CD4-positive, alpha-beta T cell (primary cell): ENCODE measurements around the gene CD37. TPM values are rescaled to one million over a fixed set of nuclear protein-coding genes. Genes with fewer than 3 reads are reported as not detected.
"Not testable (repeated sequence)": the region's sequence is repeated elsewhere in the genome, so short reads cannot be mapped to it uniquely, and the experiment has no call there.

ENCODE experiments used
- ATAC-seq: fragments of 200-7000 bp; cut with Tn5 transposase; one replicate; pipeline ENCODE4 v1.10.0; 2022; ENCODE audit warnings: mild to moderate bottlenecking; ENCODE audit not compliant: poor library complexity
- CTCF ChIA-PET: fragments of 350-600 bp; sonication (Branson Sonifier 250); formaldehyde crosslinking; loops from one replicate; lab custom pipeline; 2021; ENCODE audit warnings: antibody characterized with exemption, inconsistent platforms; lab: Charles Lee
- POLR2A ChIA-PET: fragments of 350-600 bp; sonication (Branson Sonifier 250); formaldehyde crosslinking; loops from one replicate; lab custom pipeline; 2021; ENCODE audit warnings: antibody characterized with exemption, inconsistent platforms; lab: Charles Lee
- DNase-seq, 14 experiments: peaks; one replicate each; pipeline ENCODE4 v3.0.0-alpha.2; 2013 to 2020; ENCODE audit warnings: mixed read lengths in 2 of 14
- H3K27ac ChIP-seq, 2 donors: one replicate each; pipeline versions ENCODE4 v1.5.1 to v1.7.0; 2013; ENCODE audit warnings: low read length in 2 of 2, low read depth in 1 of 2, mild to moderate bottlenecking in 1 of 2
- H3K27me3 ChIP-seq, 2 experiments: 1 replicate in 1 of 2; 2 replicates in 1 of 2; pipeline versions ENCODE4 v1.6.1 to v1.7.0; 2013; ENCODE audit warnings: low read length in 2 of 2, control low read depth in 1 of 2, mild to moderate bottlenecking in 1 of 2, moderate library complexity in 1 of 2; ENCODE audit not compliant: insufficient read depth in 2 of 2, control insufficient read depth in 1 of 2
- H3K36me3 ChIP-seq: one replicate; pipeline ENCODE4 v1.6.1; 2013; ENCODE audit warnings: low read length, control low read depth; ENCODE audit not compliant: insufficient read depth
- H3K4me1 ChIP-seq: one replicate; pipeline ENCODE4 v1.6.1; 2013; ENCODE audit warnings: low read length, control low read depth; ENCODE audit not compliant: insufficient read depth
- H3K4me3 ChIP-seq: one replicate; pipeline ENCODE4 v1.5.1; 2013; ENCODE audit warnings: mild to moderate bottlenecking, low read length, moderate library complexity
- H3K9me3 ChIP-seq, 2 experiments: 1 replicate in 1 of 2; 2 replicates in 1 of 2; pipeline versions ENCODE4 v1.6.1 to v1.7.0; 2013; ENCODE audit warnings: low read length in 2 of 2, mild to moderate bottlenecking in 2 of 2, control low read depth in 1 of 2, moderate library complexity in 1 of 2; ENCODE audit not compliant: control insufficient read depth in 1 of 2, insufficient read depth in 1 of 2
- H3K27ac Mint-ChIP-seq: one replicate; pipeline ENCODE4 v1.8.0; 2020; ENCODE audit warnings: mixed read lengths
- H3K27me3 Mint-ChIP-seq: one replicate; pipeline ENCODE4 v1.8.0; 2021; ENCODE audit warnings: mixed read lengths
- H3K36me3 Mint-ChIP-seq: one replicate; pipeline ENCODE4 v1.8.0; 2021; ENCODE audit warnings: low read depth, mixed read lengths
- H3K4me1 Mint-ChIP-seq: one replicate; pipeline ENCODE4 v1.8.0; 2021; ENCODE audit warnings: low read depth, mixed read lengths
- H3K4me3 Mint-ChIP-seq: one replicate; pipeline ENCODE4 v1.8.0; 2020; ENCODE audit warnings: mild to moderate bottlenecking, mixed read lengths
- H3K9me3 Mint-ChIP-seq: one replicate; pipeline ENCODE4 v1.8.0; 2020; ENCODE audit warnings: mixed read lengths
- intact Hi-C, 2 experiments: fragments of 100-400 bp; cut with DNase I in 1 of 2; cut with micrococcal nuclease in 1 of 2; formaldehyde crosslinking; loops; one replicate each; pipeline versions ENCODE4 v1.15.1 to v1.9.0; 2023 to 2025; cut with DNase I, micrococcal nuclease
- total RNA-seq, 174 experiments: library from RNA in 2 of 174; stranded (reverse) in 2 of 174; gene quantifications; one replicate each; pipeline ENCODE4 v1.2.3 and lab custom pipeline; 2021 to 2026
- TF ChIP-seq, protein P1 (sequence below): fragments of 200-600 bp; IDR thresholded peaks from one replicate; pipeline ENCODE4 v1.8.0; 2022; ENCODE audit warnings: antibody characterized with exemption, mild to moderate bottlenecking

Gene CD37
- total RNA-seq, 2 experiments from 2014 or later, result 329 to 350 TPM

DNA sequence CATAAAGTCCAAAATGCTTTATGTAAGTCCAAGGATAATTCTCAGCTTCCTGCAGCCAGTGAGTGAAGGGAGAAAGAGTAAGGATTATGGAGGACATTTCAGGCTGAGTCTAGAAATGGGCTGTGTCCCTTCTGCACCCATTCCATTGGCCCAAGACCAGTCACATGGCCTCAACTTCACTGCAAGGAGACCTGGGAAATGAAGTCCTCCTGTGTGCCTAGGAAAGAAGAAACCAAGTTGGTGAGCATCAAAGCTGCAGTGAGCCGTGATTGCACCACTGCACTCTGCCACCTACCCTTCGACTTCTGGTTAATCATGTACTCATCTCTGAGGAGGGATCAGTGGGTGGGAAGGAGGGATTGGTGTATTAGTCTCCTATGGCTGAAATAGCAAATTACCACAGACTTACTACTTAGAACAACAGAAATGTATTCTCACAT, 3.6 kb upstream of the CD37 start:
- no peaks in the 10 kb centered on the region for H3K9me3 ChIP-seq
- ChIA-PET CTCF (interaction anchor here (1.0 kb wide), 1 partner anchor 31 kb away, joined by 3 read pairs; no protein-coding TSS in a partner anchor), POLR2A (interaction anchor here (0.6 to 1.0 kb wide), 3 partner anchors 10 to 264 kb away, joined by 3 read pairs; partner anchors contain the start of gene PRR12)
- H3K27me3 Mint-ChIP-seq, result no peaks in the 10 kb centered on the region
- H3K27ac ChIP-seq, result no peak overlapping the region
- TF ChIP-seq, protein P1, sequence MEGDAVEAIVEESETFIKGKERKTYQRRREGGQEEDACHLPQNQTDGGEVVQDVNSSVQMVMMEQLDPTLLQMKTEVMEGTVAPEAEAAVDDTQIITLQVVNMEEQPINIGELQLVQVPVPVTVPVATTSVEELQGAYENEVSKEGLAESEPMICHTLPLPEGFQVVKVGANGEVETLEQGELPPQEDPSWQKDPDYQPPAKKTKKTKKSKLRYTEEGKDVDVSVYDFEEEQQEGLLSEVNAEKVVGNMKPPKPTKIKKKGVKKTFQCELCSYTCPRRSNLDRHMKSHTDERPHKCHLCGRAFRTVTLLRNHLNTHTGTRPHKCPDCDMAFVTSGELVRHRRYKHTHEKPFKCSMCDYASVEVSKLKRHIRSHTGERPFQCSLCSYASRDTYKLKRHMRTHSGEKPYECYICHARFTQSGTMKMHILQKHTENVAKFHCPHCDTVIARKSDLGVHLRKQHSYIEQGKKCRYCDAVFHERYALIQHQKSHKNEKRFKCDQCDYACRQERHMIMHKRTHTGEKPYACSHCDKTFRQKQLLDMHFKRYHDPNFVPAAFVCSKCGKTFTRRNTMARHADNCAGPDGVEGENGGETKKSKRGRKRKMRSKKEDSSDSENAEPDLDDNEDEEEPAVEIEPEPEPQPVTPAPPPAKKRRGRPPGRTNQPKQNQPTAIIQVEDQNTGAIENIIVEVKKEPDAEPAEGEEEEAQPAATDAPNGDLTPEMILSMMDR, result no peak
- H3K36me3 ChIP-seq, result peaks cover 8% of the 10 kb centered on the region
- H3K9me3 Mint-ChIP-seq, result no peaks in the 10 kb centered on the region
- no peak overlapping the region for H3K4me3 ChIP-seq
- ATAC-seq (peak; percentile 72), DNase-seq (peak; percentile 33 to 88 (median 49))
- no peaks in the 10 kb centered on the region for H3K27me3 ChIP-seq
- H3K4me1 ChIP-seq, result peaks cover 63% of the 10 kb centered on the region
- peak overlapping the region; percentile 72 for H3K4me3 Mint-ChIP-seq
- H3K36me3 Mint-ChIP-seq, result peaks cover 66% of the 10 kb centered on the region
- peak overlapping the region; percentile 93 for H3K27ac Mint-ChIP-seq
- intact Hi-C loops, result loop anchor here in 1 of 2 experiments (5.0 kb wide), 1 partner anchor 111 kb away; the partner anchor contains the start of gene SLC17A7
- H3K4me1 Mint-ChIP-seq, result peaks cover 79% of the 10 kb centered on the region

- not testable (repeated sequence) for H3K9me3 ChIP-seq
- peak overlapping the region; percentile 93 for H3K27ac Mint-ChIP-seq
- intact Hi-C loops, result loop anchor here in 1 of 2 experiments (5.0 kb wide), 1 partner anchor 109 kb away; the partner anchor contains the start of gene SLC17A7
These were observed 2.4 kb upstream of the CD37 start for GRCh38 chr19:49332691-49333417.

GRCh38 chr19:49333418-49333805, 1.8 kb upstream of the CD37 start:
- H3K36me3 Mint-ChIP-seq, result peaks cover 72% of the 10 kb centered on the region

More at GRCh38 chr19:49332691-49333417, 2.4 kb upstream of the CD37 start:
- peaks cover 72% of the 10 kb centered on the region for H3K4me1 ChIP-seq
- peaks cover 86% of the 10 kb centered on the region for H3K4me1 Mint-ChIP-seq
- H3K36me3 ChIP-seq, result peaks cover 20% of the 10 kb centered on the region
- not testable (repeated sequence) for ATAC-seq, H3K27me3 ChIP-seq, DNase-seq, H3K27me3 Mint-ChIP-seq, H3K4me3 ChIP-seq, H3K9me3 Mint-ChIP-seq
- peak overlapping the region; percentile 91 for H3K4me3 Mint-ChIP-seq
- ChIA-PET POLR2A (interaction anchor here (1.1 to 1.6 kb wide), 3 partner anchors 12 to 23 kb away, joined by 3 to 4 read pairs (median 4); no protein-coding TSS in a partner anchor), CTCF (interaction anchor here (1.7 kb wide), 1 partner anchor 137 kb away, joined by 4 read pairs; no protein-coding TSS in a partner anchor)
- peak overlapping the region; percentile 87 for H3K27ac ChIP-seq
- H3K36me3 Mint-ChIP-seq, result peaks cover 72% of the 10 kb centered on the region

More at GRCh38 chr19:49333418-49333805, 1.8 kb upstream of the CD37 start:
- H3K4me3 ChIP-seq, result peak overlapping the region; percentile 74
- no peaks in the 10 kb centered on the region for H3K9me3 ChIP-seq
- CTCF ChIA-PET, result interaction anchor here (1.7 kb wide), 1 partner anchor 137 kb away, joined by 4 read pairs; no protein-coding TSS in a partner anchor
- no peaks in the 10 kb centered on the region for H3K27me3 ChIP-seq
- H3K27ac ChIP-seq, result peak overlapping the region; percentile 87
- DNase-seq (peak in 2 of 14 experiments; percentile 17 to 23), ATAC-seq (no peak)
- TF ChIP-seq, protein P1, result no peak
- Mint-ChIP-seq H3K27ac (peak overlapping the region; percentile 93), H3K4me1 (peaks cover 83% of the 10 kb centered on the region), H3K27me3 (no peaks in the 10 kb centered on the region), H3K4me3 (peak overlapping the region; percentile 91), H3K9me3 (no peaks in the 10 kb centered on the region)
- H3K4me1 ChIP-seq, result peaks cover 75% of the 10 kb centered on the region
- peaks cover 26% of the 10 kb centered on the region for H3K36me3 ChIP-seq
- intact Hi-C loops, result loop anchor here in 1 of 2 experiments (5.0 kb wide), 1 partner anchor 109 kb away; the partner anchor contains the start of gene SLC17A7
- POLR2A ChIA-PET, result interaction anchor here (0.7 to 1.6 kb wide), 5 partner anchors 12 to 1755 kb away, joined by 3 to 4 read pairs (median 3); no protein-coding TSS in a partner anchor
